Erythroblast (primary cell): Measurements from ENCODE around the gene VEGFB.

Source experiments
- DNase-seq, 2 experiments: peaks; one replicate each; lab custom pipeline; 2025; lab: John Stamatoyannopoulos, UW
- GATA1 ChIP-seq: IDR thresholded peaks from 2 replicates; pipeline ENCODE4 v1.6.1; 2011; ENCODE audit warnings: low read depth, mild to moderate bottlenecking, control low read depth, low read length, moderate library complexity
- POLR2A ChIP-seq: IDR thresholded peaks from 2 replicates; pipeline ENCODE4 v1.6.1; 2011; ENCODE audit warnings: mild to moderate bottlenecking, low read length

The VEGFB gene

DNA sequence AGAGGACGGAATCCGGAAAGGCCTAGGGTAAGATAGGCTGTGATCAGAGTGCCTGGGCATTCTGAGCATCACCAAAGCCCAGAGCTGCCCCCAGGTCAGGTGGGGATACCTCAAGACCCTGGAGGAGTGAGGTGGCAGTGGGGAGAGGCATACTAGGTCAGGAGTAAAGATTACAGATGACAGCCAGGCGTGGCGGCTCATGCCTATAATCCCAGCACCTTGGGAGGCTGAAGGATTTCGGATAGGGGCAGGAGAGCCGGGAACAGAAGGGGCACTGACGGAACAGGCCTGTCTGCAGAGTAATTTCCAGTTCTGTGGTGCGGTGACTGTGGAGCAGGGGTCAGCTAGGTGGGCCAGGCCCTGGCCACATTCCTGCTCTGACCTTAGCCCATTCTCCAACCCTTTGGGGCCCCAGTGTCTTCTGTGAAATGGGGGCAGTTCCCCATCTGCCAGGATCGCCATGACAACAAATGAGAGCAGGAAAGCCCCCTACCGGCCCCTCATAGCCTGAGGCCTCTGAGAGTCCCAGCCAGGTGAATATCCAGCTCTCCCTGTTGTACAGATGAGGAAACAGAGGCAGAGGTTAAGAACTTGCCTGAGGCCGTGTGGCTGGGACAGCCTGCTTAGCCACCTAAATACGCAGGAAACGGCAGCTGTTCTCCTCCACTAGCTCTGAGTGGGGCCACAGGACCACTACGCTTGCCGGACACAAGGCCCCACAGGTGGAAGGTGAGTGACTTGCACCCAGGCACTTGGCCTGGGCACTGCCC, 40.8 kb downstream of the VEGFB start:
- DNase-seq, result no peak
- TF ChIP-seq GATA1 (no peak), POLR2A (no peak)

DNA sequence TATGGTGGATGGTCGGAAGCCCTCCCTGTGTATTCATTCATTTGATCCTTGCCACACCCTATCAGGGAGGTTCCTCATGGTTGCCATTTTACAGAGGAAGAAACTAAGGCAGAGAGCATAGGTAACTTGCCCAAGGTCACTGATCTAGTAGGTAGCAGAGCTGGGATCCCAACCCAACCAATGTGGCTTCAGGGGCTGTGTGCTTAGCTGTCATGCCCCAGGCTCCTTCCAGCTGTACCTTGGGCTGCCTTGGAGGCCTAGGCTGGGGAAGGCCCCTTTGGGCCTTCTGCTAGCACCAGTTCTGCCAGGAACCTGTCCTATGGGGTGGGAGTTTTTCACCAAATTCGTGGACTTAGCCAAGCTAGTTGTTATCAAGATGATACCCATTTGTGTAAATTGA, 41.5 kb downstream of the VEGFB start:
- DNase-seq, result no peak
- no peak for TF ChIP-seq GATA1
- TF ChIP-seq POLR2A, result no peak

DNA sequence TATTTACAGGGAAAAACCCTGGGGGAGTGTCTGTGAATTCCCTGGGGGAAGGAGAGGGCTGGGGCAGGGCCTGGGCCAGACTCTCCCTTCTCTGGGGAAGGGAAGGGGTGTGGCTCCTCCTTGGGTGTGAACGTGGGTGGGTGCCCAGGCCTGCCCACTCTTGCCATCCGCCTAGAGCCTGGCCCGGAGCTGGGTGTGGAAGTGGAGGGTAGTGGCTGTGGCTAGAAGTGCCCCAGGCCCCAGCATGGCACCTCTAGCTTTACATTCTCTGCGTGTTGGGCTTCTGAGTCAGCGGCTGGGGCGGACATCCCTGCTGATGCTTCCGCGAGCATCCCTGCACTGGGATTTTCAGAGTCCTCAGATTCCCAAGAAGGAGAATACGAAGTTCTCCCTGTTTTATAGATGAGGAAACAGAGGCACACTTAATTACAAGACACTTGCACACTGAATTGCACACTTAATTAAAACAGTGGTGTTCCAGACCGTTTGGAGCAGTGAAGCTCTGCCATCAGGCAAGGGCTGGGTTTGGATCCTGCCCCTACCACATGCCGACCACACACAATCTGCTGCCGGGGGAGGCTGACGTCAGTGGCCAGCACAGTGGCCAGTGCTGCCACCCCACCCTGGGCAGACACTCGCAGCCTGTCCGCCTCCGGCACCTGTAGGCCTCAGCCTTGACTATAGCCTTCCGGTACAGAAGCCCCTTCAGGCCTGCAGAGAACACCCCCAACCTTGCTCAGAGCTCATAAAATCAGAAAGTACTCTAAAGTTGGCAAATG, 42.5 kb downstream of the VEGFB start:
- TF ChIP-seq POLR2A (no peak), GATA1 (no peak)
- DNase-seq, result no peak

DNA sequence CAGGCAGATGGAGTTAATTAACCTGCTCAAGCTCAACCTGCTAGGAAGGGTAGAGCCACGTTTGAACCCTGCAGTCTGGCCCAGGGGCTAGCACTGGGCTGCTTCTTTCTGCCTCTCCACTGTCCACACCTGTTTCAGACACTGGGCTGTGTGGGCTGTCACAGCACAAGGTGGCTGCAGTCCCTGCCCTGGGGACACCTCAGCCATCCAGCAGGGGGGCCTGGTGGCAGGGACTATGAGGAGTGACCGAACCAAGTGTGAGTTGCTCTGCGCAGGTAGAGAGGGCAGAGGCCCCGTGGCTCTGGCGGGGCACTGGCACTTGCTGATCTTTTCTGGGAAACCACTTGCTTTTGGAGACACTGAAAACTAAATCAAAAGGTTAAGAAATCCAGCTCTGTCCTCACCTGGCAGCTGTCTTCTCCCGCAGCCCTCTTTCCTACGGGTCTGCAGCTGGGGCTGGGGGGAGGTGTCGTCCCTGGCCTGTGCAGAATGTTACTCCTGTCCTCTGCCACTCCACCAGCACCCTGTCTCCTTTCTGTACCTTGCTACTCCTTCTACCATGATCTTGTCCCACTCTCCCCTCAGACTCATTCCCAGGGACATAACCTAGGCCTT, 44.3 kb downstream of the VEGFB start:
- no peak for DNase-seq
- TF ChIP-seq POLR2A (no peak), GATA1 (no peak)

DNA sequence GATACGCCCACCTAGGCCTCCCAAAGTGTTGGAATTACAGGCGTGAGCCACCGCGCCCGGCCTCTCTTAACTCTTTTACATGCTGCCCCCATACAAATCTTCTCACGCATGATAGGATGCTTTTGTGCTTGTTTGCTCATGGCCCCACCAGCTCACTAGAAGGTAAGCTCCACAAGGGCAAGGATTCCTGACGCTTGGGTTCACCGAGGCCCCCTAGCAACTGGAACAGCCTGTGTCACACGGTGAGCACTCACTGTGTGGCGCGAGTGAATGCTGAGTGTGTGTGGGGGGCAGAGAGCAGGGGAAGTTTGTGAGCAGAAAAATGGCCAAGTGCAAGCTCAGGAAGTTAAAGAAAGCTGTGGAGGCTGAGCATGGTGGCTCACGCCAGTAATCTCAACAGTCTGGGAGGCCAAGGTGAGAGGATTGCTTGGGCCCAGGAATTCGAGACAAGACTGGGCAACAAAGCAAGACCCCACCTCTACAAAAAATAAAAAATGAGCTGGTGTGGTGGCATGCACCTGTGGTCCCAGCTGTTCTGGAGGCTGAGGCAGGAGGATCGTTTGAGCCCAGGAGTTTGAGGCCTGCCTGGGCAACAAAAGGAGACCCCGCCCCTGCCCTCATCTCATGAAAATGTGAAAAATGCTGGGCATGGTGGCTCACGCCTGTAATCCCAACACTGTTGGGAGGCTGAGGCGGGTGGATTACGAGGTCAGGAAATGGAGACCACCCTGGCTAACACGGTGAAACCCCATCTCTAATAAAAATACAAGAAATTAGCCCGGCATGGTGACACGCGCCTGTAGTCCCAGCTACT, 47.8 kb downstream of the VEGFB start:
- TF ChIP-seq POLR2A (no peak), GATA1 (no peak)
- no peak for DNase-seq

DNA sequence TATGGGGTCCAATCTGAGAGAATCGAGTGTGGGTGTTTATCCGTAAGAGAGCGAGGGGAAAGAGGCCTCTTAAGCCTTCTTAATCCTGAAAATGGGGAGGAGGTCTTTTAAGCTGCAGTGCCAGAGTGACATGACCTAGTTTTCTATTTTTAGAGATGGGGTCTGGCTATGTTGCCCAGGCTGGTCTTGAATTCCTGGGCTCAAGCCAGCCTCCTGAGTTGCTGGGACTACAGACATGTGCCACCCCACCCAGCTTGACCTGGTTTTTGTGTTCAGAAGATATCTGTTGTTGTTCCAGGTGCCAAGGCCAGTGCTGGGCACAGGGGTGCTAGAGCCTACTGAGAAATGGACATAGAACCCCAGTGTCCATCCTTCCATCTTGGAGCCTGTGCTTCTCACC, 48.7 kb downstream of the VEGFB start:
- TF ChIP-seq GATA1 (no peak), POLR2A (no peak)
- DNase-seq, result no peak

DNA sequence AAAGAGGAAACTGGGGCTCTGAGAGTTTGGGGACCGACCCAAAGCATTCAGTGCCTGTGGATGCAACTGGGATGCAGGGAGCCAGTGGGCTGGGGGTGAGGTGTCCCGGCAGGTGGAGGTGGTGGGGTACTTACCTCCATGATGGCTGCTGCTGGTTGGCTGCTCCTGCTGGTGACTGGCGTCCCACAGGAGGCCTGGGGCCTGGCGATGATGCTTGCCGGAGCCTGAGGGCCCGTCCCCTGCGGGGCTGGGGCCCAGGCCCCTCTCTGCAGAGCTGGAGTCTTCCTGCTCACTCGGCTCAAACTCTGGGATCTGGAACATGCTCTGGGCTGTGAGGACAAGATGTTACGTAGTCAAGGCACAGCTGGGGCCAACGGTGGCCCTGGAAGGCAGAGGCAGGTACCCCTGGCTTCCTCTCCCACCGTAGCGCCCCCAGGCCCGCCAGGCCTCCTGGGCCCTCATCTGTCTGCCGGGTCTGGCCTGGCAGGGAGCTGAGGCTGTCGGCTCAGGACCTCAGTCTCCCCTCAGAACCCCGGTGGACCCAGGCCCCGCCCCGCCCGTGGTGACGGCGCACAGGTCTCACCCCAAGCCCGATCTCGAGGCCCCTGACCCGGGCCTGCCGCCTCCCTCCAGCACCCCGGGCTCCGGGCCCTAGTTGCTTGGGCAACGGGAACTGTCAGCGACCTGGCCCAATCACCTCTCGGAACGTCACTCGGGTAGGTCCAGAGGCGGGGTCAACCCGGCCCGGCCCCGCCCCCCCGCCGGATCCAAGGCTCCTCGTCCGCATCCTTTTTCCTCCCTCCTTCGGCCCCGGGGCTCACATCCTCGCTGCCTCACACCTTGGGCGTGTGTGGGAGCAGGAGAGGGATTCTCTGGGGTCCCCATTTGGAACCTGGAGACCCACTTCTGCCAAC, 49.9 kb downstream of the VEGFB start, which contains the start of gene BAD:
Gene BAD, minus strand, starts transcription at position 618 of the 914 bp plus-strand sequence. Its CDS starts 297 bp downstream, at position 321.
- peak; percentile 95 to 97 for DNase-seq
- no peak for TF ChIP-seq POLR2A
- TF ChIP-seq GATA1, result no peak

DNA sequence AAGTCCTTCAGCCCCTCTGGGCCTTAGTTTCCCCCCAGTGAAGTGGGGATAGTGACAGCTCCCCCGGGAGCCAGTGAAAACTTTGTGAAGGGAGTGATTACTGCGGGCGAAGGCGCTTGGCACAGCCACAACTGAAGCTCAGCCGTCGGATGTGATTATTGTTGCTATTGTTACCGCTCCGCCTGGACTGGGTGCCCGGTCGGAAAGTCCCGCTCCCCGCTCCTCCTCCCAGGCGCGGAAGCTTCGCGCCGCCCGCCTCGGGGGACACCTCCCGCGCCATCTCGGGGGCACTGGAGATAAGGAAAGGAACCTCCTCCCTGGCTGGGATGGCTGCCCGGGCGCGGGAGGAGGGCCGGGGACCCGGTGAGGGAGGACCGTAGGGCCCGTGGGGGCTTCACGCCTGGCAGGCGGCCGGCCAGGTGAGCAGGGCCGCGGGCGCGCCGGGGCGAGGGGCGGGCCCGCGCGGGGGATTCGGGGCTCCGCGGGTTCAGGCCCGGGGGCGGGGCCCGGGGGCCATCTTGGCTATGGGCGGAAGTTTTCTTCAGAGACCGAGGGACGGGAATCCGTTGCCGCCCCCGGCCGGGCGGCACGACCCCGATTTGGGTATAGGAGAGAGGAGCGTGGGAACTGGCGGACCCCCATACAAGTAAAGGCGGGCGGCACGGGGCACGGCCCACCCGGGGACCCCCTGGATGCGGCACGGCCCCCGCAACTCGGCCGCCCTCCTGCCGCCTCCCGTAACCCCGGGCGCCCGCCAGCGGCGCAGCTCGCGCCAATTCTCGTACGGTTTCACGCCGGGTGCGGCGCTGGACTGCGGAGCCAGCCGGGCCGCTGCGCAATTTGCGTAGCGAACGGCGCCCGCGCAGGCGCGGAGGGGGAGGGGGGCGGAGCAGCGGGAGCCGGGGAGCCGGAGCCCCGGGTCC, 50.8 kb downstream of the VEGFB start, which contains the start of gene GPR137:
Gene GPR137, plus strand, starts transcription at position 887 of the 923 bp plus-strand sequence. CDS start 677 bp downstream, outside the sequence.
- peak; percentile 88 to 93 for DNase-seq
- TF ChIP-seq POLR2A (peak; percentile 62), GATA1 (peak; percentile 42)

DNA sequence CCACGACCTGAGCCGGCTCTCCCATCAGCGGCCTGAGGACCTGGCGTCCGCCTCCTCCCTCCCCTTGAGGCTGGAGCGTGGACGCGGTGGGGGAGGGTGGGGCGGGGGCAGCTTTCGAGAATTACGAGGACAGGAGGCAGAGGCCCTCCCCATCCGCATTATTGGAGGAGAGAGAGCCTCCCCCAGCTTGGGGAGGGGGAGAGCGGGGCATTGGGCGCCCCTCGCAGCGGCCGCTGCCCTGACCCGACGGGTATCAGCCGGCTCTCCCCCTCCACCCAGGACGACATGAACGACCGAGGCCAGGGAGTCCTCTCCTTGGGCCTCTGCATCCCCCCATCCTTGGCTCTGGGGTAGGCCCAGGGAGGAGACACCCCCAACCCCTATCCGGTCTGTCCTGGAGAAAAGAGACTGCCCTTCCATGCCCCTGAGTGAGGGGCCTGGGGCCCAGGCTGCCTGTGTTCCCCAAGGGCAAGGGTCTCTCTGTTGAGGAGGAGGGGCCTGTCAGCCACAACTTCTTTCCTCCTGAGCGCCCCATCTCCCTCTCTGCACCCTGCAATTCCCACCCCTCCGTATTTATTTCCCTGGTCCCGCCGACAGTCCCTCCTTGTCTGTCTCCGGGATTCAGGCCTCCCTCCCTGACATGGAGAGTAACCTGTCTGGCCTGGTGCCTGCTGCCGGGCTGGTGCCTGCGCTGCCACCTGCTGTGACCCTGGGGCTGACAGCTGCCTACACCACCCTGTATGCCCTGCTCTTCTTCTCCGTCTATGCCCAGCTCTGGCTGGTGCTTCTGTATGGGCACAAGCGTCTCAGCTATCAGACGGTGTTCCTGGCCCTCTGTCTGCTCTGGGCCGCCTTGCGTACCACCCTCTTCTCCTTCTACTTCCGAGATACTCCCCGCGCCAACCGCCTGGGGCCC, 51.8 kb downstream of the VEGFB start:
- TF ChIP-seq GATA1 (no peak), POLR2A (no peak)
- peak in 1 of 2 experiments; percentile 46 for DNase-seq

DNA sequence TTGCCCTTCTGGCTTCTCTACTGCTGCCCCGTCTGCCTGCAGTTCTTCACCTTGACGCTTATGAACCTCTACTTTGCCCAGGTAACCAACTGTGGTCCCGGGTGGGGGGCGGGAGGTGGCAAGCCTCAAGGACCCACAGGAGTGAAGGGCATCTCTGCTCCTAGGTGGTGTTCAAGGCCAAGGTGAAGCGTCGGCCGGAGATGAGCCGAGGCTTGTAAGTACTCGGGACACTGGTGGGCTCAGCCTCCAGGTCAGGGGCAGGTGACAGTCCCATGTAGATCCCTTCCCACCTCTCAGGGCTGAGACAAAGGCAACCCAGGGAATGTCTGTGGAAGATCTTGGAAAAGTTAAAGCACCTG, 52.4 kb downstream of the VEGFB start:
- TF ChIP-seq GATA1 (no peak), POLR2A (no peak)
- DNase-seq, result no peak
